Epithelial cell of esophagus (primary cell): Measurements from ENCODE around the gene SLC25A38.

Experiments
- DNase-seq: peaks from one replicate; pipeline ENCODE4 v3.0.0; 2010; ENCODE audit warnings: low read depth
- H3K4me3 ChIP-seq: 2 replicates; pipeline ENCODE4 v1.5.1; 2011; ENCODE audit warnings: mild to moderate bottlenecking, low read length, control low read depth
- CTCF ChIP-seq: IDR thresholded peaks from 2 replicates; pipeline ENCODE4 v1.5.1; 2011; ENCODE audit warnings: low read depth, mild to moderate bottlenecking, low read length, control low read depth, inconsistent platforms; ENCODE audit not compliant: insufficient read depth; ENCODE audit errors: missing control alignments

Gene SLC25A38

DNA sequence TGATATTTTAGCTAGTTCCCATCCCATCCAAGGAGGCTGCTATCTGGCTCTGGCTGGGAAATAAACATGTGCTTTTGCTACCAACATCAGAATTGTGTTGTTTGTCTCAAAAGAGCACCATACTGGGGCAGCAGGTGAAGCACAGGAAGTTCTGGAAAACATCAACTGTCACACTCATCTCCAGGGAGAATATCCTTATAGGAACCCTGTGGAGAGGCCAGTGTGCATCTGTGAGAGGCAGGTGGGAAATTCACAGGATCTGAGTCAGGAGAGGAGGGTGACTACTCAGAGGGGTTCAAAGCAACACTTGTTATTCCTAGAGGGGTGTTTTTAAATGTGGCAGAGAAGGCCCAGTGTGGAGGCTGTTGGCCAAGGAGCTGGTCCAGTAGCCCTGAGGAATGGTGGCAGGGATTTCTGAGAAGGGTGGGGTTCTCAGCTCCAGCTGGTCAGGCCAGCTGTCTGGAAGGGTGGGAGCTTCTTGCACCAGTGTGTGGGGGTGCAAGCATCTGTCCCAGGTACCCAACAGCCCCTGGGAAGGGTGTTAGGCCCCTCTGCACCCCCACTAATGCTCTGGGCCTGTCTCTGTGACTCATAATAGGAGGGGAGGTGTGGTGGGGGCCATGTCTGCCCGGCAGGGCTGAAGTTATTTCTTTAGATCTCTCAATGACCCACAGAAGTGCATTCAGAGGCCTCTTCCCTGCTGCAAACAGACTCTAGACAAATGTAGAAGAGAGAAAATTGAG, 52.0 kb downstream of the SLC25A38 start:
- TF ChIP-seq CTCF = no peak
- no peak for DNase-seq
- no peak overlapping the region for H3K4me3 ChIP-seq

DNA sequence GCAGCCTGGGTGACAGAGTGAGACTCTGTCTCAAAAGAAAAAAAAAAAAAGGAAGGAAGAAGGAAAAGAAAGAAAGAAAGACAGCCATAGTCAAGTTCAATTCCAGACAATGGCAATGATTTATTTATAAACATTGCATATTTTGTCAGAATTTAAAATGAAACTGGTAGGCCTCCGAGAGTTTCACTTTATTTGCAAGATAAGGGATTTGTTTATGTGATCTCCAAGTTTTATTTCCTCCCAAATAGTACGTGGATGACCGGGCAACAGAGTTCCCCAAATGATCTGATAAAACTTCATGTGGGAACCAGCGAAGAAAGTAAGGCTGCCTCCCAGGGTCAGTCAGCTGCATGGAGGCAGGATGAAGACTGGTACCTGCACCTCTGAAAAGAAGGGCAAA, 55.7 kb downstream of the SLC25A38 start:
- no peak for TF ChIP-seq CTCF
- no peak for DNase-seq
- H3K4me3 ChIP-seq = no peak overlapping the region

- DNase-seq = no peak
- H3K4me3 ChIP-seq = no peak overlapping the region
- TF ChIP-seq CTCF = no peak
Observed at GRCh38 chr3:39440316-39440715, 57.1 kb downstream of the SLC25A38 start.

DNA sequence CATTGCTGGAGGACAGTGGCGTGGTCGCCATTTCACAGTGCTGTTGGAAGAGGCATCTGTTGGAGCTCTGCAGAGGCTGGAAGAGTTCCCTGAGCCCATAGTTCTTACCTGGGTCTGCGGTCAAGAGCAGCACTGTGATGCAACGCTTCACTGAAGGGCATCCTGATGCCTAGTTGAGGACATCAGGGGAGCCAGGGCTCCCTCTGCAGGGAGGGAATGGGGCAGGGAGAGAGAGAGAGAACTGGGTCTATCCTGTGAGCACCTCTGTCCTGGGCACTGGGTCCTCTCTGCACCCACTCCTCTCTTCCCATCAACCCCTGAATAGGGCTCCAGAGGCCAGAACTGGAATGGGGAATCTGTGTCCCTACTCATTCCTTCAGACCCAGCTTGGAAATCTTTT, 60.4 kb downstream of the SLC25A38 start:
- DNase-seq = no peak
- peak; percentile 48 for TF ChIP-seq CTCF
- no peak overlapping the region for H3K4me3 ChIP-seq

- no peak for DNase-seq
- no peak overlapping the region for H3K4me3 ChIP-seq
- no peak for TF ChIP-seq CTCF
Observed at GRCh38 chr3:39445927-39446326, 62.8 kb downstream of the SLC25A38 start.

GRCh38 chr3:39446444-39446843, 63.3 kb downstream of the SLC25A38 start:
- H3K4me3 ChIP-seq = no peak overlapping the region
- no peak for TF ChIP-seq CTCF
- DNase-seq = no peak
